ENCODE results near the gene RBM46.

The RBM46 gene, protein sequence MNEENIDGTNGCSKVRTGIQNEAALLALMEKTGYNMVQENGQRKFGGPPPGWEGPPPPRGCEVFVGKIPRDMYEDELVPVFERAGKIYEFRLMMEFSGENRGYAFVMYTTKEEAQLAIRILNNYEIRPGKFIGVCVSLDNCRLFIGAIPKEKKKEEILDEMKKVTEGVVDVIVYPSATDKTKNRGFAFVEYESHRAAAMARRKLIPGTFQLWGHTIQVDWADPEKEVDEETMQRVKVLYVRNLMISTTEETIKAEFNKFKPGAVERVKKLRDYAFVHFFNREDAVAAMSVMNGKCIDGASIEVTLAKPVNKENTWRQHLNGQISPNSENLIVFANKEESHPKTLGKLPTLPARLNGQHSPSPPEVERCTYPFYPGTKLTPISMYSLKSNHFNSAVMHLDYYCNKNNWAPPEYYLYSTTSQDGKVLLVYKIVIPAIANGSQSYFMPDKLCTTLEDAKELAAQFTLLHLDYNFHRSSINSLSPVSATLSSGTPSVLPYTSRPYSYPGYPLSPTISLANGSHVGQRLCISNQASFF

GRCh38 chr4:154781126-154781982 is at the start of gene RBM46:
Gene RBM46, plus strand, starts transcription at chr4:154781272. Its CDS starts 15,481 bp downstream, at chr4:154796753.
- no peaks in the 10 kb centered on the region for H3K4me1 Mint-ChIP-seq (ENCODE audit: low read depth)
- H3K27me3 Mint-ChIP-seq (ENCODE audit: low read depth) = peaks cover 6% of the 10 kb centered on the region
- H3K9me3 Mint-ChIP-seq = no peaks in the 10 kb centered on the region
- H3K4me3 Mint-ChIP-seq = no peak within 1 kb of the TSS
- H3K27ac Mint-ChIP-seq = no peak within 1 kb of the TSS
- DNase-seq (ENCODE audit: low spot score) = no peak
- H3K36me3 Mint-ChIP-seq (ENCODE audit: low read depth) = no peaks in the 10 kb centered on the region

DNA sequence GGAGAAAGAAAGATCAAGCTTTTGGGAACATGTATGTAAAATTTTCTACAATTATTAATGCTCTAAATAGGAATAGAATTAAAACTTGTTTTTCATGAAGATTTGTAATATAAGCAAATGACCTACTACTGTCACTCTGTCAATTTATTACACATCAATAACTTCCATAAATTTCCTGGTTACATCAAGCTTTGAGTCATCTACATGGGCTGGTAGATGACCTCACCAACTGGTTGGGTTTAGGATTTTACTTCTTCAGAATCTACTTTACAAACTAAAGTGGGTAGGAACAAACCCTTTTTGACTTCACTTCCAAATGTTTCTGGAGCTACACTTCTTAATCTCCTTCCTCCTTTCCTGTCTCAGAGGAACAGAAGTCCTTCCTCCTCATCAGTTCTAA is 49.3 kb upstream of the RBM46 start:
- H3K4me1 Mint-ChIP-seq (ENCODE audit: low read depth) = no peaks in the 10 kb centered on the region

GRCh38 chr4:154732669-154733068 is 48.4 kb upstream of the RBM46 start:
- Mint-ChIP-seq H3K4me3 (no peak overlapping the region), H3K27me3 (ENCODE audit: low read depth) (peaks cover 21% of the 10 kb centered on the region), H3K27ac (no peak overlapping the region), H3K9me3 (no peaks in the 10 kb centered on the region), H3K36me3 (ENCODE audit: low read depth) (no peaks in the 10 kb centered on the region), H3K4me1 (ENCODE audit: low read depth) (no peaks in the 10 kb centered on the region)
- DNase-seq (ENCODE audit: low spot score) = no peak

More for the DNA sequence above, 49.3 kb upstream of the RBM46 start:
- no peak for DNase-seq (ENCODE audit: low spot score)
- no peak overlapping the region for H3K27ac Mint-ChIP-seq
- H3K9me3 Mint-ChIP-seq = no peaks in the 10 kb centered on the region
- H3K4me3 Mint-ChIP-seq = no peak overlapping the region
- H3K27me3 Mint-ChIP-seq (ENCODE audit: low read depth) = peaks cover 25% of the 10 kb centered on the region
- H3K36me3 Mint-ChIP-seq (ENCODE audit: low read depth) = no peaks in the 10 kb centered on the region

GRCh38 chr4:154736770-154737169 is 44.3 kb upstream of the RBM46 start:
- no peaks in the 10 kb centered on the region for H3K36me3 Mint-ChIP-seq (ENCODE audit: low read depth)
- peaks cover 48% of the 10 kb centered on the region for H3K27me3 Mint-ChIP-seq (ENCODE audit: low read depth)
- no peak overlapping the region for H3K27ac Mint-ChIP-seq
- H3K9me3 Mint-ChIP-seq = no peaks in the 10 kb centered on the region
- H3K4me1 Mint-ChIP-seq (ENCODE audit: low read depth) = peaks cover 4% of the 10 kb centered on the region
- DNase-seq (ENCODE audit: low spot score) = no peak
- H3K4me3 Mint-ChIP-seq = no peak overlapping the region

DNA sequence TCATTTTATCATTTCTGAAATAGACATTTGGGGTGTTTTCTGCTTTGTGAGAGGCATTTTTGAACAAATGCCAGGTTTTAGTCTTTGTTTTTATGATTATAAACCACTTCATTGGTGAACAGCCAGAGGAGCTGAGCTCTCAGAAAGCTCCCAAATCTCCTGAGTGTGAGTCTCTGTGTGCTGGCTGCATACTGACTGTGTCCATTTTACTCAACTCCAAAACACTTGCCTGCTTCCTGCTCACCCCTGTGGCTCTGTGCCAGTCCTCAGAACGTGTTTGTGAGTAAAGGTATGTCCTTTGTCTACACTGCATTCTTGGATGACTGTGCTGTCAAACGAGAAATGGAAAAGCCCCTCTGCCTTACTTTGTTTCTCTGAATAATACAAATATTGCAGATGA is 42.6 kb upstream of the RBM46 start:
- no peak for DNase-seq (ENCODE audit: low spot score)
- H3K36me3 Mint-ChIP-seq (ENCODE audit: low read depth) = no peaks in the 10 kb centered on the region
- H3K9me3 Mint-ChIP-seq = no peaks in the 10 kb centered on the region
- H3K4me3 Mint-ChIP-seq = no peak overlapping the region
- H3K27ac Mint-ChIP-seq = no peak overlapping the region
- H3K4me1 Mint-ChIP-seq (ENCODE audit: low read depth) = peaks cover 10% of the 10 kb centered on the region
- peaks cover 52% of the 10 kb centered on the region for H3K27me3 Mint-ChIP-seq (ENCODE audit: low read depth)

- peaks cover 13% of the 10 kb centered on the region for H3K4me1 Mint-ChIP-seq (ENCODE audit: low read depth)
- peaks cover 53% of the 10 kb centered on the region for H3K27me3 Mint-ChIP-seq (ENCODE audit: low read depth)
- H3K27ac Mint-ChIP-seq = no peak overlapping the region
- no peak overlapping the region for H3K4me3 Mint-ChIP-seq
- H3K36me3 Mint-ChIP-seq (ENCODE audit: low read depth) = no peaks in the 10 kb centered on the region
- no peaks in the 10 kb centered on the region for H3K9me3 Mint-ChIP-seq
- no peak for DNase-seq (ENCODE audit: low spot score)
These were observed 42.0 kb upstream of the RBM46 start for GRCh38 chr4:154739111-154739510.

DNA sequence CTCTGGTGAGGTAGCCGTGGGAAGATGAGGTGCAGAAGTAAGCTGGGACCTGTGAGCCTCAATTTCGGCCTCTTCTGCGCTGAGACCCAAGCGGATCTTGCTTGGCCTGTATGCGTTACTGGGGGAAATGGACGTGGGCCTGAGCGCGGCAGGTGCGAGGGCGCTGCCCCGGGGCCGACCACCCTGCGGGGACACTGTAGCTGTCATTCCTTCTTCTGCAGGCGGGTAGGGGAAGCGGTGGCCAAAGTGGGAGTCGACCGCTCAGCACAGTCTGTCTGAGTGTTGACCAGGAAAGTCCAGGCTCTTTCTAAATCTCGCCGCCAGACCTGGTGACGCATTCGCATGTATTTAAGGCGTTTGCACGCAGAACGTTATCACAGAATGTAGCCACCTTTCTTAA is 40.6 kb upstream of the RBM46 start:
- Mint-ChIP-seq H3K27me3 (ENCODE audit: low read depth) (peaks cover 65% of the 10 kb centered on the region), H3K27ac (no peak overlapping the region), H3K36me3 (ENCODE audit: low read depth) (no peaks in the 10 kb centered on the region), H3K4me1 (ENCODE audit: low read depth) (peaks cover 16% of the 10 kb centered on the region), H3K9me3 (no peaks in the 10 kb centered on the region), H3K4me3 (no peak overlapping the region)
- DNase-seq (ENCODE audit: low spot score) = no peak

DNA sequence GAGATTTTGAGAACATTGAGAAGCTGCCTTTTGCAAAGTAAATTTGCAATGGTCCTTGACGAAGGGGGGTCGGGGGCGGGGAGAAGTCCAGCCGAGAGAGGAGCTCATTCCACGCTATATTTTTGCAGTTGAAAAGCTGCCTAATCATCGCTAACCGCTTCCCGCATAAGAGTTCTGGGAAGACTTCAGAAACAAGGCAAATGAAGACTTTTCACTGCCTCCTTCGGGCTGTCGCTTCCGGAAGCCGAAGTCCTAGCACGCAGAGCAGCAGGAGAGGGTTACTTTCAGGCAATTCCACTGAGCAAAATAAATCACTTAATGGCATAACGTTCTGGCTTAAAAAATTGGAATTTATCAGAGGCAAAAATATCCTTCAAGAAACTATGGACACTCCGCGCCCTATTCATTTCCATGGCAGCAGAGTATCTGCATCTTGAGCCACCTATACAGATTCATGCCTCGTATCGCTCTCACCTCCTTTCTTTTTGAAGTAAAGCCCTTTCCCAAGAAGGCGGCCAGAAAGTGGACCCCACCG is 39.9 kb upstream of the RBM46 start:
- H3K27me3 Mint-ChIP-seq (ENCODE audit: low read depth) = peaks cover 68% of the 10 kb centered on the region
- H3K27ac Mint-ChIP-seq = no peak overlapping the region
- no peak for DNase-seq (ENCODE audit: low spot score)
- H3K9me3 Mint-ChIP-seq = no peaks in the 10 kb centered on the region
- no peaks in the 10 kb centered on the region for H3K36me3 Mint-ChIP-seq (ENCODE audit: low read depth)
- no peak overlapping the region for H3K4me3 Mint-ChIP-seq
- H3K4me1 Mint-ChIP-seq (ENCODE audit: low read depth) = peaks cover 16% of the 10 kb centered on the region

DNA sequence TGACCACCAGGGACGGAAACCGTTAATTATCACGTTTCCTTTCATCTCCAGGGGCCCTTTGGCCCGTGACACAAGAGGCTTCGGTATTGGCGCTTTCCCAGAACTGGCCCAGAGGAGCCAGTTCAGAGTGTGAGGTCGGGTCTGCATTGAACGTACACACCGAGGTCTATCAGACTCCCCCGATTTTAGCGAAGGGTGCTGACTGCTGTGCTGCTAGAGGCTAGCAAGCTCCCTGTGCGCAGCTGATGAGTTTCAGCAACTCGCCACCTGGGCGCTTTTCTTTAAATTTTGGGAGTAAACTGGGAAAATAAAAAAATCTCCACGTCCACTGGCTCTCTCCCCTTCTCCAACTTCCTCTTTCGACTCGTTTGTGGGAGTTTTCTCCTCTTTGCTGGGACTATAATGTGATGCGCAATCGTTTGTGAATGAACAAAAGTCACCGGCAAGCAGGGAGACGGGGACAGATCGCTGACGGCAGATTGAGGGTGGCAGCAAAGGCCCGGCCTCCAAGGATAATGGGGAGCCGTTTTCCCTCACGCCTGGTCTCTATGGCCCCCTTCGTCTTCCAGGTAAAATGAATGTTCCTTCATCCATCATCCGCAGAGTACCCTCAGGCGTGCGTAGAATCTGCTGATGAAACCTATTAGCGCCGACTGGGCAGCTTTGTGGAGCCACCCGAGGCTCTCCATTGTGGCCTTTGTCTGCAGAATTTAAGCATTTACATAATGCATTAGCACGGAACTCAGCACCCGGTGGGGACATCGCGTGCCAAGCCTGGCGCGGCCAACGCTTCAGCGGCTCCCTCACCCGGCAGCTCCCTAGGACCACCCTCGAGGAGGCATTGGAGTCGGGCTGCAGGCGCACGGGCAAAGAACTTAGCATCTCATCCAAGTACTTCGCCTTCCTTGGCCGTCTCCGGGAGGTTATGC is 38.9 kb upstream of the RBM46 start:
- H3K27ac Mint-ChIP-seq = no peak overlapping the region
- H3K4me3 Mint-ChIP-seq = peak overlapping the region; percentile 52
- no peak for DNase-seq (ENCODE audit: low spot score)

DNA sequence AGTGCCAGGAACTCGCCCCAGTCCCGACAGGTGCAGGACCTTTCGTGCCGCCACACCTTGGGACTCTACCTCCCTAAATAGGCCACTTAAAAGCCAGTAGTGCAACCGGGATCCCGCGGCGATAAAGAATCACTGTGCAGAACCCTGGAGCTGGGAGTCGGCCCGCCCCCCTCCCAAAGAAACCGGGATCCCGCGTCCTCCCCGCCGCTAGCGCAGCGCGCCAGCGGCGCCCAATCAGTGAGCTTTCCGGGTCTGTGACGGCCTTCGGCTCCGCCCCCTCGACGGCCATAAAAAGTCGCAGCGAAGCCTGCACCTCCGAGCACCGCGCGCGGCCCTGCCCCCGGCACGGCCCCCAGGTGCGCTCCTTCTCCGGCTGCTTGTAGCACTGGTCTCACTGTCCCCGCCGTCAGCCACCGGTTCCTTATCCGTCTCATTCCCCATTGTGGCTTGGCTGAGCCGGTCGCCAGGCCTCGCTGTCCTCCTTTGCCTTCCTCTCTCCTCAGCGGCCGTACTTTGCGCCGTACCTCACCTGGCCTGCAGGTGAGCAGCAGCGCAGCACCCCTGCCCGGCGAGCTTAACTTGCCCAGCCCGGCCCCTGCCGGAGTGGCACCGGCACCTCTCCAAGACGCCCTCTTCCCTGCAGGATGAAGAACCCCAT is 37.3 kb upstream of the RBM46 start, which contains the start of gene LRAT:
TSS of gene LRAT (plus strand) at position 318 of the 658 bp plus-strand sequence. CDS start at position 645, 327 bp downstream.
- Mint-ChIP-seq H3K36me3 (ENCODE audit: low read depth) (no peaks in the 10 kb centered on the region), H3K27me3 (ENCODE audit: low read depth) (peaks cover 83% of the 10 kb centered on the region), H3K9me3 (no peaks in the 10 kb centered on the region), H3K27ac (no peak within 1 kb of the TSS), H3K4me3 (peak within 1 kb of the TSS; percentile 87), H3K4me1 (ENCODE audit: low read depth) (peaks cover 16% of the 10 kb centered on the region)
- DNase-seq (ENCODE audit: low spot score) = peak; percentile 42

More for the DNA sequence above, 38.9 kb upstream of the RBM46 start:
- peaks cover 16% of the 10 kb centered on the region for H3K4me1 Mint-ChIP-seq (ENCODE audit: low read depth)
- peaks cover 76% of the 10 kb centered on the region for H3K27me3 Mint-ChIP-seq (ENCODE audit: low read depth)
- no peaks in the 10 kb centered on the region for H3K9me3 Mint-ChIP-seq
- no peaks in the 10 kb centered on the region for H3K36me3 Mint-ChIP-seq (ENCODE audit: low read depth)

GRCh38 chr4:154744341-154744926 is 36.6 kb upstream of the RBM46 start:
- no peaks in the 10 kb centered on the region for H3K9me3 Mint-ChIP-seq
- no peak for DNase-seq (ENCODE audit: low spot score)
- no peak overlapping the region for H3K27ac Mint-ChIP-seq
- peaks cover 81% of the 10 kb centered on the region for H3K27me3 Mint-ChIP-seq (ENCODE audit: low read depth)
- H3K4me3 Mint-ChIP-seq = peak overlapping the region; percentile 87
- peaks cover 16% of the 10 kb centered on the region for H3K4me1 Mint-ChIP-seq (ENCODE audit: low read depth)
- H3K36me3 Mint-ChIP-seq (ENCODE audit: low read depth) = no peaks in the 10 kb centered on the region

DNA sequence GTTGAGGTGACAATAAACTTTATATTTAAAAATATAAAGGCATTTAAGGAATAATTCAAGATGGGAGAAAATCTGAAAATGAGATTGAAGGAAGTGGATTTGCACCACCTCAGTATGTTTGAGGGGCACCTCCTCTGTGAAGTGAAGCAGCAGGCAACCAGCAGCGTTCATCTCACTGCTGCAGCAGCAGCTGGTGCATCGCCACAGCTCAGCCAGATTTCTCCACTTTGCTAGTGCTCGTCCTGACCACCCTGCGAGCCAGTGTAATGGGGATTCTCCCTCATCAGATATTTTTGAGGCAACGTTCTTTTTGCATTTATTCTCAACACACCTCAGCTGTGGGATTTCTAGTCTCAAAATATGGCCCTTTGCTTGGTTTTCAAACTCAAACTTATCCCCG is 23.4 kb upstream of the RBM46 start:
- no peaks in the 10 kb centered on the region for H3K36me3 Mint-ChIP-seq (ENCODE audit: low read depth)
- no peak overlapping the region for H3K27ac Mint-ChIP-seq
- no peaks in the 10 kb centered on the region for H3K4me1 Mint-ChIP-seq (ENCODE audit: low read depth)
- H3K9me3 Mint-ChIP-seq = no peaks in the 10 kb centered on the region
- no peaks in the 10 kb centered on the region for H3K27me3 Mint-ChIP-seq (ENCODE audit: low read depth)
- H3K4me3 Mint-ChIP-seq = no peak overlapping the region
- no peak for DNase-seq (ENCODE audit: low spot score)

All from T-helper 2 cell treated with Interferon-gamma antibody and Interleukin-4, amounts not matched to agents 5 μg/mL and 100 μg/mL, for 36 hours (primary cell).